ENCODE measurements around the gene SLCO4A1.
A peak's percentile ranks its signal among the peaks of the same experiment; 100 is the strongest.

The SLCO4A1 gene

DNA sequence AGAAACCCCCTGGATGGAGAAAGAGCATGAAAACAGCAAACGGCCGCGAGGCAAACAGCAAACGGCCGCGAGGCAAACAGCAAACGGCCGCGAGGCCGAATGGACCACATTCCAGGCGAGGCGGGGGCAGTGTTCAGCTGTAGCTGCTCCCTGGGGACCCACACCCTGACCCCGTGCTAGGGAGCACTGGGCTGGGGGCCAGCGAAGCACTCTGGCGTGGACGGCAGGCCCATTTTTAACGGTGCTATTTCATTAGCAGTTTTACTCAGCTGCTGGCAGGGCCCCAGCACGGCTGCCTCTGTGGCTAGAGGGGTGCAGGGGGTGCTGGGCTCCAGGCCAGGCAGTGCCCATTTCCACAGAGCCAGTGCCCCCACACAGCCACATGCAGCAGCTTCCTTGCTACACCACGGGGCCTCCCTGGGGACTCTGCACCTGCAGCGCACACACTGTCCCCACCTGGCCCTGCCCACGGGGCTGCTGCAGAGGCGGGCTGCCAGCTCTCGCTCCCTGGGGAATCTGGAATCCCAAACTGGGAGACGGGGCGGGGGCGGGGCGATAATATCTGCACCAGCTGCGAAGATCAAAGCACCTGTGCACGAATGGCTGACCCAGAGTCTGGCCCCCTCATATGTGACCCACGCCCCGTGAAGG is 35.6 kb upstream of the SLCO4A1 start:
- DNase-seq = no peak

DNA sequence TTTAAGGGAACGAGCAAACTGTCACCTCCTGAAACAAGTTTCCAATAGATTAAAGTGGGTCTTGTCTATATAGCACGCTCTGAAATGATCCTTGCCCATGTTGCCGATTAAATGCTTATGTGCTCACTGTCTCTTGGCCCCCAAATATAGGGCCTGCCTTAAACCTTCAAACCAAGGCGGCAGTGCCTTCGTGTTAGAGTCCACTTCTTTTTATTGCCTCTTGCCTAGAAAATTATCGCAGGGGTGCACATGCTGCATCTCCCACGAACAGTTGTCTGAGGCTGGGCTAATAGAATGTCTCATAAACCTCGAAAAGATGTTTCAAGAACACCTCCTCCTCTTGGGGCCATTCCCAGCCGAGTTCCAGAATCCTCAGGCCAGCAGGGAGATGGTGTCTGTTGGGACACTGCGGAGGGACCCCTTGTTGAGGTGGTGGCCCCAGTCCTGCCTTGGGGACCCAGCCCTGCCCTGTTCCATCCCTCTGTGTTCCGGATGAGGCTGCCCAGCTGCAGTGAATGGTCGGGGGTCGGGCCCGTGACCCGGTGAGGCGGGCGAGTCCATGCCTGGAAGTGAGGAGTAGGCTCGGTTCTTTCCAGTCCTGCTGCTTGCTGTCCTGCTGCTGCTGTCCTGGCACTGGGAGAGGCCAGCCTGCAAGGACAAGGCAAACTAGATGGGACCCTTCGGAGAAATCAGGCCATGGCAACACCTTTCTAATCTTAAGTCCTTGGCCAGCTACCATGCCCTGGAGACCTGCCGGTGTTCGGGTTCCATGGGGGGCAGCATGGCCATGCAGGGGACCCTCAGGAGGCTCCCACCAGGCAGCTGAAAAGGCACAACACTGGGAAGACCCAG is 34.7 kb upstream of the SLCO4A1 start:
- no peak for DNase-seq

DNA sequence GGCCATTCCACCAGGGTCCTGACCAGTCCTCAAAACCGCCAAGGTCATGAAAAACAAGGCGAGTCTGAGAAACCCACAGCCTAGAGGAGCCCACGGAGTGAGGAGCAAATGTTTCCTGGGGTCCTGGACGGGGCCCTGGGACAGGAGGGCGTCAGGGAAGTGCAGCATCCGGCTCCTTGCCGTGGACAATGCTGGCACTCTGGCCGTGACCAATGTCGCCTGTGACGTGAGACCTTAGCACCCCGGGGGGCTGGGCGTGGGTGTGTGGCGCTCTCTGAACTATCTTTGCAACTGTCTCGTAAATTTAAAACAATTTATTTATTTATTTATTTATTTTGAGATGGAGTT is 34.1 kb upstream of the SLCO4A1 start:
- DNase-seq = no peak

DNA sequence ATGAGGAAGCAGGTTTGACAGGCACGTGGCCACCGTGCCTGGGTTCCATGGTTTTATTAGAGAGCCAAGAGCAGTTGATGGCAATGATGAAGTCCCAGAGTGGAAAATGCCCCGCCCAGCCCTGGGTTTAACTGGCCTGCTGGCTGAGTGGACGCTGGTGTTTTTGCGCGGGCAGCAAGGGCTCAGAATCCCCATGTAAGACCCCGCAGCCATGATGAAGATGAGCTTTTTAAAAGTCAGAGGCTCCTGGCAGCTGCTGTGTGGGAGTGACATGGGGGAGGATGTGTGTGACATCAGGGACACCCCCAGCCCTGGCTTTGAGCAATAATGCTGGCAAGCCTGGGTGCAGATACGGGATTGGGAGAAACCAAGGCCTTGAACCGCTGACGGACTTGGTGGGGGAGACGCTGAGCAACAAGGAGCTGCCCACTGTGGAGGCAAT is 33.0 kb upstream of the SLCO4A1 start:
- DNase-seq = no peak

DNA sequence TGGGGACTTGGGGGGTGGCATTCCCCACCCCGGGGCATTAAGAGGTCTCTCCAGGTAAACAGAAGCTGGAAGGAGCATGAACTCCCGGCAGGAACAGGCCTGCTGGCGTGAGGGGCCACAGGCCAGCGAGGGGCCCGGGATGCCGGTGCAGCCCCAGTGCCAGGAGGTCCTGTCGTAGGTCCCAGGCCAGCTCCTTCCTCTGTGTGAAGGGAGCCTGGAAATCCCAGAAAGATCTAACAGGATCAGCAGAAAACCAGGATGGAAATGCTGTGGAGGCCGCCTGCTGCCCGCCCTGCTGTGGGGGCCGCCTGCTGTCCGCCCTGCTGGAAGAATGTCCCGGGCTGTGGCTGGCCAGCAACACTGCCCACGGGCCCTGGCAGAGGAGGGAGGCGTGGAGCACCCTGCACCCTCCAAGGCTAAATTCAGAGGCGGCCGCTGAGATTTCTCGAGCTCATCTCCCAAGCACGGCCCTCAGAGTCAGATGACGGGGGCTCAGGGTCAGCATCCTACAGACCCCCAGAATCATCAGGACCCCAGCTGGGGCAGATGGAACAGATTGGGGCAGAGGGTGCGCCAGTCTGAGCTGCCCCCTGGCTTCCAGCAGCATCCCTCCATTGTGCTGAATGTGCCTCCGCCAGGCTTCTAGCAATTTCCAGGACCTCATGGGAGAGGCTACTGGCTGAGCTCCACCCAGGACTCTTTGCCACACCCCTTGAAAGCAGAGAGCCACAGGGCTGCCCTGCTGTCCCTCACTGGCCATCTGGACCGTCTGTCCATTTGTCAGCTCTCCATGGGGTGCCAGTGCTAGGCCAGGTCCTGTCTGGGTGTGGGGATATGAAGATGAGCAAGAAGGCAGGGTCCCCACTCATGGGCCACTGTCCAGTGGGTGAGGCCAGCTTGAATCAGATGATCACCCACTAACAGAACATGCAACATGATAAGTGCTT is 32.2 kb upstream of the SLCO4A1 start:
- no peak for DNase-seq

DNA sequence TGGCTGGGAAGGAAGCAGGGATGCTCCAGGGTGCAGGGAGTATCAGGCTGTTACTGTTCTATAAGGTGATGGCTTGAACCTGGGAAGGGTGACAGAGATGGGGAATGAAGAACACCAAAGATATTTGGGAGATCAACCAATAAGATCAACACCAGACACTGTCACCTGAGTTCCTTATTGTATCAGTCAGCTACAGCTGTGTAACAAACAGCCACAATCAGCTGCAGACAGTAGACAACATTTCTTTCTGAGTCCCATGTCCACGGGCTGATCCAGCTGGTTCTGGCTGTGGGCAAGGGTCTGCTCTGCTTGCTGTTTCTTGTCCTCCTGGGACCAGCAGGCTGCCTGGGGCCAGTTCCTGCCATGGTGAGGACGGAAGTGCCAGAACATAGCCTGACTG is 31.3 kb upstream of the SLCO4A1 start:
- no peak for DNase-seq

DNA sequence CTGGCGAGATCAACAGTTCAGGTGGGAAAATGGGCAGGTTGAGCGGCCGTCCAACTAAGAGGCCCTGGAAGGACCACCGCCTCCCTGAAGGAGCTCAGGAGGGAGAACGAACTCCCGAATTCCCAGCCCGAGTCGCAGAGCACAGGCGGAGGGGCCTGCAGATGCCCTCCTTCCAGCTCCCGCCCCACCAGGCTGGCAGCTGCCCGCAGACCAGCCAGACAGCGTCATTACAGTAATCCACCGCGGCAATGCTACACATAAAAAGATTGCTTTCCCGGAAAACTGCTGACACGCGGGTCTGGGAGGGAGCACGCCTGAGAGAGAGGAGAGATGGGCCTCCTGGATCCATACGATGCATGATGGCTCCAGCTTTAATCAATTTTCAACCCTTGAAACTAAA is 30.5 kb upstream of the SLCO4A1 start:
- DNase-seq = no peak

DNA sequence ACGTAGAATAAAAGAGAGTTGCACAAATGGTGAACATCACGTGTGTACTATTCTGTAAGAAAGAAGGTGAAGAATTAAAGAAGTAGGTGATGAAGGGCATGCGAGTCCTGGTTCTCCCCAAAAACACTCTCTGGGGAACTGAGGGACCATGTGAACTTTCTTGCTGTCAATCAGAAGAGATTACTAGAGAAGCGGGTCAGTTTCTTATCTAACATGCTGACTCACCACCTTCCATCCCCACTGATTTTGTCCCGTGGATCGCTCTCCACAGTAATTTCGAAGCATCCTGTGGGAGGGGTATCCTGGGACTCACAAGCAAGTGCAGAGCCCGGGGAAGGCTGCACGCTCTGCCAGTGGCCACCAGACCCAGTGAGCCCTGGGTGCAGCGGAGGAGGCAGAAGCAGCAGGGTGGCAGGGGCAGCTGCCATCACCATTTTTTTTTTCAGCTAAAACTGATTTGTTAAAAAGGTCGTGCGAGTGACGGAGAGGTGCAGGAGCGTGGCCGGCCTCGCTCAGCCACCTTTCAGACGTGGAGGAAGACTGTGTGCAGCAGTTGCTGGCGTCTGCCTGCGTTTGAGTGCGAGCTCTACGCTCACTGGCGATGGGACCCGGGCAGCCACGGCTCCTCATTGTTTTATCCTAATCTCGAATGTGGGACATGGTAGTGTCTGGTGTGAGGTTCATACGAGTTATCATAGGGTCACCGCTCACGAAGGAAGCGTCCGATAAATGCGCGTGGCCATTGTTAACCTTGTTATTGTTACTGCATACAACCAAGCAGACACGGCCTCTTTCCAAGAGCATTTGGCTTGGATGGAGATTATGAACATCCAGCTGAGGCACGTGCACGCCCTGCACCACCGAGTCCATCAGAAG is 28.0 kb upstream of the SLCO4A1 start:
- no peak for DNase-seq

DNA sequence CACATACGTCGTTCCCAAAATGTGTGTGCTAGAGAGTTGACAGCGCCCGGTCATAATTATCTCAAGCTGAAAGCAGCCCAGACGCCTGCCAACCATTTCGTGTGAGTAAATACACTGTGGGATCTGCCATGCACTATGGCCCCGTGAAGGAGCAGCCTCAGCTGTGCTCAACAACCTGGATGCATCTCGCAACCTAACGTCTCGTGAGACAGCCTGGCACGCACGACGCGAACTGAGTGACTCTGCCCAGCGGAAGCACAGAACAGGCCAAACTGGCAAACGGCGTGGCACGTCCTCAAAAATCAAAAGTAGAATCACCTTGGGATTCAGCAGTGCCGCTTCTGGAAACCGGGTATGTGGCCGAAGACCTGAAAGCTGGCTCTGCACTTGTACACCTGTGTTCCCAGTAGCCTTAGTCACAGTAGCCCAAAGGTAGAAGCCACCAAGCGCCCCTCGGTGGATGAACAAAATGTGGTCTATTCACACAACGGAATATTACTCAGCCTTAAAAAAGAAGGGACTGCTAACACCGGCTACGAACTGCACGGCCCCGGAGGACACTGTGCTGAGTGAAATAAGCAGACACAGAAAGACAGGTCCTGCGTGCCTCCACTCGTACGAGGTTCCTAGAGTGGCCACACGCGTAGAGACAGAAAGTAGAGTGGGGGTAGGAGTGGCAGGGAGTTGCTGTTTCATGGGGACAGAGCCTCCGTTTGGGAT is 27.2 kb upstream of the SLCO4A1 start:
- no peak for DNase-seq

DNA sequence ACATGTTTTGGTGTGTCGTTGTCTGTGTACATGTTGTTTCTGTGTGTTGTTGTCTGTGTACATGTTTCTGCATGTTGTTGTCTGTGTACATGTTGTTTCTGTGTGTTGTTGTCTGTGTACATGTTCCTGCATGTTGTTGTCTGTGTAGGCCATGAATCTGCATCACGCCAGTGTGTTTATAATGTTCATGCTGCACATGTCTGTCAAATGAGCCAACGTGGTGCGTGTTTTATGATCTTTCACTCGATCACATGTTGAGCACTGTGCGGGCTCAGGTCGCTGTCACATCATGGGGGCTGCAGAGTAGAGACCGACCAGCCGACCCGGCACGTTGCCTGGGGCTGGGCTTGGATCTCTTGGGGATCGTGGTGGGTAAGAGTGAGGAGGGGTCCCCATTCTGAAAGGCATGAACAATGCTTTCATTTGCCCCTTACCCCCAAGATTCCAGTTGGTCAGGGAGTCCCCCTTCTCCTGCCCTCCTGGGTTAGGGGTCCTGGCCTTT is 26.5 kb upstream of the SLCO4A1 start:
- no peak for DNase-seq

DNA sequence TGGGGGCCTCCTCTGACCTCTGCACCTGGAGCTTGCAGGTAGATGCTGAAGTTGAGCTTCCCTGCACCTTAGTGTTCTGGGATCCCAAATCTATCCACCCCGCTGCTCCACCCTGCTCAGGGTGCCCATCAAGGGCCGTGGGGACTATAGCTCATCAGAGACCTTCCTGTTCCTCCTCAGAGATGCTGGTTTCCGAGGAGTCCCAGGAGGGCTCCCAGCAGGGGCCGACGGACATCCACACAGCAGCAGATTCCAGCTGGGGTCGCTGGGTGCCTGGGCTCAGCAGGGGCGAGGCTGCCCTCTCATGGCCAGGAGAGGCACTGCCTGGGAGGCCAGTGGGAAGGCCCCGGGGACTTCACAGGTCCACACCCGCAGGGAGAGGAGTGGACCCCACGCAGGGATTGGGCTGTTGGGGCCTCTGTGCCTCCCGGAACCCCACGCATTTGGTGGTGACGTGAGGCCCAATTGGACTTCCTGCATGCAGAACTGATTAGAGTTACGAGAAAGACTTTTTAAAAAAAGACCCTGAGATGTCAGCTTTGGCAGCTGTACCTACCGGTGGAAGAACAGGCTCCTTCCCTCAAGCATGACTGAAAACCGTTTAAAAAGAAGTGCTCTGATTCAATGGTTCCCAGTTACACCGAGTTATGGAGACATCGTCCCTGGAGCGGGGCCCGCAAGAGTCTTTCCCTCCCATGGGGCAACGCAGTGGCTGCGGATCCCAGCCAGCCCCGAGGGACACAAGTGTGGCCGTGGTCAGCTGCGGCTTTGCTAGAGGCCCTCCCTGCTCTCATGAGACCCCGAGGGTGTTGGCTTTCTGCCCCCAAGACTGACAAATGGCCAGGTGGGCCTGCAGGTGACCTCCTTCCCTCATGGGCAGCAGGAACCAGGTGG is 25.3 kb upstream of the SLCO4A1 start:
- peak; percentile 42 to 53 (median 52) for DNase-seq

DNA sequence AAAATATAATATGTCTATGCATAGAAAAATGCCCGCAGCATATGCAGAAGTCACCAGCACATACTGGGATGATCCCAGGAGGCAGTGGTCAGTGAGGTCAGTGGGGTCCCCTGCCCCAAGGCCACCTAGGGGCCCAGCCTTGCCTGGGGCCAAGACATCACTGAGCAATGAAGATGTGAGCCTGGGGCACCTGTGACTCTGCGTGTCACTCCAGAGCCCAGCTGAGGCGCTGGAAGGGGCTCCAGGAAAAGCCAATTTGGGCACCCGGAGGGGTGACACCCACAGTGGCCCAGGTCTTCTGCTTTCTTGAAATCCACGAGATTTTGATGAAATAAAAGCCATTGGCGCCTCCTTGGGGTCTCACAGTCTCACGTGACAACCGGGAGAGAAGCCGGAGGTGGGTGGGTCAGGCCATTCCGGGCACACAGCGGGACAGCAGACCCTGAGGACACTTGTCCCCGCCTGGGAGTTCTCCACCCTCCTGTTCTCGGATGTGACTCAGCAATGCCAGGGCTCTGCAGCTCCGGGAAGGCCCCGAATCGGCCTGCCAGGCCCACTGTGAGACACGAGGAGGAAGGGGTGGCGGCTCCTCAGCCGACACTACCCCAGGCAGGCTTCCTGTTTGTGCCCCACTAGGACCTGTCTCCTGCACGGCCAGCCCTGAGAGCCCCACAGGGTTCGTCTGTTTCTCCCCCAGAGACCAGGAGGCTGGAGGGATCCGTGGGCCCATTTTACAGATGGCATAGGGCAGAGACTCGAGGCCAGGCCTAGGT is 24.4 kb upstream of the SLCO4A1 start:
- DNase-seq = peak; percentile 22 to 51 (median 34)

DNA sequence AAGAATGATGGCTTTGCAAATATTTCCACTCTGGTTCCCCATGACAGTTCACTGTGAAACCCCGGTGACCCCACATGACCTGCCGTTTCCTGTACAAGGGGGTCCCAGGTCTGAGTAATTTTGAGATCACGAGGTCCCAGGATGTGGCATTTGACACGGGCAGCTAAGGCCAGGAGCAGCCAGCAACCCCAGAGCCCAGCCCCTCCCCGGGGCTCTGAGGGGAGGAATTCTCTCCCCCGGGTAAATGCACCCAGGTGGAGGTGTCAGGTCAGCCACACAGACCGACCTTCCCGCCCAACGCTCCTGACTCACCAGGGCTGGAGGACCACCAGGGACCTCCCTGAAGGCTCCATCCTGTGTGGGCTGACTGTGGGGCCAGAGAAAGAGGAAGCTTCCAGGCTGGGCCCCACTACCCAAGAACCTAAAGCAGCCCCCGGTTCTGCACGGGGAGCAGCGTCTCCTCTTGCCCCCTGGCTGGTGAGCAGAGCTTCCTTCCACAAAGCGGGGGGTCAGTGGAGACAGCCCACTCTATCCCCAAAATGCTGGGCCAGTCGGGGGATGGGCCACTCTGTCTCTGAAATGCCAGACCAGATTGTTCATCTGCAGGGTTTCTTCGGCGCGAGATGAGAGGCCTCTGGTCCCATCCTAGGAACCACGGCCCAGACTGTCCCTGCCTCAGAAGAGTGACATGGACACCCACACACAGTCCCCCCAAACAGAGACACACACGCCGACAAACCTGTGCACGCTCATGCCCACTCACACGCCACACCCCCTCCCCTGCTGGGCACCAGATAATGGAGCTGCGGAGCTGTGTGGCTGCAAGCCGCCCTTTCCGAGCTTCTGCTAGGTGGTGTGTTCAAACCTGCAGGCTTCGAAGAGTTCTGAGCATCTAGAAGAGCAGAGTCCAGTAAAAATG is 23.4 kb upstream of the SLCO4A1 start:
- no peak for DNase-seq

DNA sequence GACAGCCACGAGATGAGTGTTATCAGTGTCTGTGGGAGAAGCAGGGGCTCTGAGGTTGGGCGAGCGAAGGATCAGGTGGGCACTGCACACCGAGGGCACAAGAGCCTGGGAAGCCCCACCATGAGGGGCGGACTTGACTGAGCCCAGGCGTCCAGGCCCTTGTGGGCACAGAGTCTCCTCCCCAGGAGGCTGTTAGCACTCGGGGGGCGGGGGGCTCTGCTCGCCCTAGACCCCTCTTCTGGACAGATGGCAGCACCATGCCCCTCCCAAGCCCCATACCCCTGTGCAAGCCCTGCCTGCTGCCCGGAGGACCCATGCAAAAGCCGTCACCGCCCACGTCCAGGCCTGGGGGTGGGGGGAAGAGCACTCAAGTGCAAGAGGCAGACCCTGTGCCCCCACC is 21.7 kb upstream of the SLCO4A1 start:
- DNase-seq = no peak

DNA sequence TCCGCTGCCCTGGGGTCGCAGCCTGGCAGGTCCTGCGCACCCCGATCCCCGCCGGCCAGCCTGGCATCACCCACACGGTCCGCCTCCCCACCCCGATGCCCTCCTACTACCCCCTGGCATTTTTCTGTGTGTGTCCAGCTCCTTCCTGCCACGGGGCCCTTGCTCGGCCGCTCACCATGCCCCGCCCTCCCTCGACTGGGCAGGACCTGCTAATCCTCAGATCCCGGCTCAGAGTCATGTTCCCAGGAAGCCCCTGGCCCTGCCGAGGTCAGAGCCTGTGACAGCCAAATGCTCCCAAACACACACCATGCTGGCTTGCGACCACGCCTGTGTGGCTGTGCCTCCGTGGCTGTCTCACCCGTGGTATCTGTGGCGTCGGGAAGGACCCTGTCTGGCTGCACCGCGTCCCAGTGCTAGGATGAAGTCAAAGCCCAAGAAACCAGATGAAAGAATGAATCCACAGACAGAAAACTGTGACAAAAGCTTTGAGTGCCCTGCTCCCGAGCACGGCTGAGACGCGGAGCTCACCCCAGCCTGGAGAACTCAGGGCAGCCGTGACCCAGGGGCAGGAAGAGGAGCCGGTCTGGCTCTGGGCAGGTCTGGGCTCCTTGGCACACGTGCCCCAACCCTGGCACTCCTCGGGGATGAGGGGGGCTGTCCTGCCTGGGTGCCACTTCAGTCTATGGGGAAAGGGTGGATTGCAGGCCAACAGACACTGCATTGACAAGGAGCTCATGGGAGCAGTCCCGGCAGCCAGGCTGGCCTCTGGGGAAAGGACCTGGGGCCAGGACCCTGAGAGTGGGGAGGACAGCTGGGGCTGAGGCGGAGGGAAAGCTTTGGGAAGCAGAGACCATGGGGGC is 20.8 kb upstream of the SLCO4A1 start:
- no peak for DNase-seq

DNA sequence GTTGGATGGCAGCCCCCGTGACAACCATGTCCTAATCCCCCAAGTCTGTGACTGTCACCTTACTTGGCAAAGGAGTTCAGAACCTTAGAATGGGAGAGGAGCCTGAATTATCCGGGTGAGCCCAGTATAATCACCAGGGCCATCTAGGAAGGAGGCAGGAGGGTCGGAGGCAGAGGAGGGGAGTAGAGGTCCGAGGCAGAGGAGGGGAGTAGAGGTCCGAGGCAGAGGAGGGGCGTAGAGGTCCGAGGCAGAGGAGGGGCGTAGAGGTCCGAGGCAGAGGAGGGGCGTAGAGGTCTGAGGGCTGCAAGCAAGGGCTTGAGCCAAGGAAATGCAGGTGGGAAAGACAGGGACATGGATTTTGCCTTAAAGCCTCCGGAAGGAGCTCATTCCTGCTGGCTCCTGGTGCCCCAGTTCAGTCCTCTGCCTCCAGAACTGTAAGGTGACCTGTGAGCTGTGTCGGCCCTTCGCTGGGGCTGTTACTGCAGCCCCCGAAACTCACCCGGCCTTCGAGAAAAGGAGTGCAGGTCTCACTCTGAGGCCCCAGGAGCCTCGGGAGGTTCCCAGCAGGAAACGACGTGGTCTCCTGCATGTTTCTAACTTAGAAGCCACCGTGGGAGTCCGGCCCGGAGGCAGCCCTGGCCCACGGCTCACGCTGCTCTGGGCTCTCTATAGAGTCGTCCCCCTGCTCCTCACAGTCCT is 20.0 kb upstream of the SLCO4A1 start:
- DNase-seq = no peak
